SHP77 (cell line): Measurements from ENCODE around the gene ATP5F1A.

Experiments used
- DNase-seq, 2 experiments: peaks; one replicate each; lab custom pipeline; 2025; lab: John Stamatoyannopoulos, UW

The ATP5F1A gene

DNA sequence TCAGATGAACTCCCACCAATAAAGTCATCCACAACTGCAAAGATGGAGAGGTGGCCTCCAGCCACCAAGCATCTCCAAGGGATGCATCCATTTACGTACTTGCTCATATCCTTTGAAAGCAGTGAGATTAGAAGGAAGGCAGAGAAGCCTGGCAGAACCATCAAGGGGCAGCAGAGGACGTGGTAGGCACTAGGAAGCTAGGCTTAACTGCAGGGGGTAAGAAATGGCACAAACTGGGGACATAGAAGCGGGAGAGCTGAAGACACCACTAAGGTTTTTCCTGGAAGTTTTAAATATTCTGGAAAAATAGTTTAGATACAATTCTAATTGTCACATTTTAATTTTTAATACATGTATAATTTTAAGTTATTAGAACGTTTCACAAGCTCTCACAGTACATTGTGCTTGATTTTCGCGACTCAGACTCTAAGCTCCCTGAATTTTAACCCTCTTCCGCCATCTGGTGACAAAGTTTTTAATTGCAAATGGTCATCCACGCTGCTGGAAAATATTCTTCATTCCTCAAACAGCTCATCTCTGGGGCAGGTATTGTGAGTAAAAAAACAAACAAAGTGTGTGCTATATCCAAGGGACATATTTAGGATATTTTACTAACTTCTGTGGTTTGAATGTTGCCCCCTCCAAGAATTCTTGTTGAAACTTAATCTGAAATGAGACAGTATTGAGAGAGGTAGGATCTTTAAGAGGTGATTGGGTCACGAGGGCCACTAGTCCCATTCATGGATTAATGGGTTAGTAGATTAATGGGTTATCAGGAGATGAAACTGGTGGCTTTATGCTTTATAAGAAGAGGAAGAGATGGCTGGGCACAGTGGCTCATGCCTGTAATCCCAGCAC is 24.4 kb downstream of the ATP5F1A start:
- DNase-seq: peak; percentile 11 to 22

- DNase-seq: no peak
These were observed 25.1 kb downstream of the ATP5F1A start for GRCh38 chr18:46072959-46073358.

DNA sequence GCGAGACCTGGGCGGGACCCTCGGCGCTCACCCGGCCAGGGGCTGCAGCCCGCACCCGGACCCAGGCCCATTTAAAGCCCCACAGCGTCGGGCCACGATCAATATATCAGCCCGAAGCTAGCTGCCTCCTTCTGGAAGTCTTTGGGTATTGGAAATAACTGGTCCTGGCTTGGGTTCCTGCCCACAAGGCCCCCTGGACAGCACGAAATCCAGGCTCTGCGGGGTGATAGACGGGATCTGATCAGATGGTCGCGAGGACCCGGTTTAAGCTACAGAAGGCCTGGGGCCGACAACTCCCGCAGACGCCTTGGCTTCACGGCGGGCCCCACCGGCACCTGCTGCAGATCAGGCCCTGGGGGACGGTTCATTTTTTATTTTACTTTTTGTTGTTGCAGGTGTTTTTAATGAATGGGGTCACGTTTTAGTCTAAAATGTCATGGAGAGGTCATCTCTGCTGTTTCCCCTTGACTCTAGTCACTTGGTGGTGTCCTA is 25.7 kb downstream of the ATP5F1A start:
- no peak for DNase-seq

DNA sequence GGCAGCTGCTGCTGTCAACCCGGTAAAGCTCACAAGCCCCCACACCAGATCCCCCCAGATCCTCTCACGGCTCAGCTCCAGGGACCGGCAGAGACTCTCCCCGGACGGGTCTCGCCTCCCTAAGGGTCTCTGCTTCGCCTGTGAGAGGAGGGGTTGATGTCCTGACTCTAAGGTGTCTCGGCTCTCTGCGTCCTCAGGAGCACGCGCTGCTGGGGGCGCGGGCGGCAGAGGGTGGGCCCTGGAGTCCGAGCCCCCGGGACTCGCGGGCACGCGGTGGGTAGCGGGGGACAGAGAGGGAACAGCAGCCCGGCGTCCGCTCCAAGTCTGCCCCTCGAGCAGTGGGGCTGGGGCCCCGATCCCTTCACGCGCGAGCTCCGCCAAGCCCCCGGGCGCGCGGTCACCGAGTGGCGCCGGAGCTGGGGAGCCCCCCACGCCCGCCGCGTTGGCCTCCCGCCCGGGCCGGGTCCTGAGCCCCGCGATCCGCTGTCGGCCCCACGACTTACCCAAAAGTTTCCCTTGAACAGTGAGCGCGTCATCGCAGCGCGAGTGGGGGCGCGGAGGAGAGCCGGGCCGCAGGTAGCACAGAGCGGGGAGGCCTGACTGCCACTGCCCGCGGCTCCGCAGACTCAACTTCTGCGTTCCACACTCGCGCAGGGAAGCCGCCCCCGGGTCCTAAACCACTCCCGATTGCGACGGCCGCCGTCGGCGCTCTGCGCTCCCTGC is 26.3 kb downstream of the ATP5F1A start, which contains the start of gene PSTPIP2:
TSS of gene PSTPIP2 (minus strand) at position 608 of the 723 bp plus-strand sequence. CDS start at position 536, 72 bp downstream.
- no peak for DNase-seq

- DNase-seq: no peak
These were observed 27.1 kb downstream of the ATP5F1A start for GRCh38 chr18:46070815-46071652.

DNA sequence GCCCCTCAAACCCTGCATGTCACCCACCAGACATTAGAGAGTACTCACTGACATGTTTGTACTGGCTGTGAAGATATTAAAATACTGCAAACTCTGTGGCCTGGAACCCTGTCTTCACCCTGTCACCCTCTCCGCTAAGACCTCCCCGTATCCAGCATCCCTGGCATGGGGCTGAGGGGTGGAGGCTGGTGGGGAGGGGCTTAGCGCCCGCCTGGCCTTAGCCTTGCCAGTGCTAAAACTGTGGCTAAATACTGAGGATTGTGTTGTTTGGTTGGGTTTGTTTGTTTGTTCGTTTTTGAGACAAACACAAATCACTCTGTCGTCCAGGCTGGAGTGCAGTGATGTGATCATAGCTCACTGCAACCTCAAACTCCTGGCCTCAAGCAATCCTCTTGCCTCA is 27.9 kb downstream of the ATP5F1A start:
- no peak for DNase-seq

DNA sequence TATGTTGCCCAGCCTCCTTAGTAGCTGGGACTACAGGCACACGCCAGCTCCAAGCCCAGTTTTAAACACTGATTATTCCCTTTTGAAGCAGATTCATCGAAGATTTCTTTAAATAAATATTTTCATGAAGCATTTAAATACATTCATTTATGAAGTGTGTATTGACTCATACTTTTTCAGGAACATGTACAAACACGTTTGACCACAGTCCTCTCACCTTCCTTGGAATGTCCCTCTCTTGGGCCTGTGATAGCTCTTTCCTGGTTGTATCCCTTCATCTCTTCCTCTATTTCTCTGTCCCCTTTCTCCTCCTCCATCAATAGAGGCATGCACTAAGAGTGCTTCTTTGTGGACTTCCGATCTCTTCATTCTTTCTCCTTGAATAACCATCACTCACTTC is 28.6 kb downstream of the ATP5F1A start:
- no peak for DNase-seq

GRCh38 chr18:46068763-46069162 is 29.3 kb downstream of the ATP5F1A start:
- no peak for DNase-seq

DNA sequence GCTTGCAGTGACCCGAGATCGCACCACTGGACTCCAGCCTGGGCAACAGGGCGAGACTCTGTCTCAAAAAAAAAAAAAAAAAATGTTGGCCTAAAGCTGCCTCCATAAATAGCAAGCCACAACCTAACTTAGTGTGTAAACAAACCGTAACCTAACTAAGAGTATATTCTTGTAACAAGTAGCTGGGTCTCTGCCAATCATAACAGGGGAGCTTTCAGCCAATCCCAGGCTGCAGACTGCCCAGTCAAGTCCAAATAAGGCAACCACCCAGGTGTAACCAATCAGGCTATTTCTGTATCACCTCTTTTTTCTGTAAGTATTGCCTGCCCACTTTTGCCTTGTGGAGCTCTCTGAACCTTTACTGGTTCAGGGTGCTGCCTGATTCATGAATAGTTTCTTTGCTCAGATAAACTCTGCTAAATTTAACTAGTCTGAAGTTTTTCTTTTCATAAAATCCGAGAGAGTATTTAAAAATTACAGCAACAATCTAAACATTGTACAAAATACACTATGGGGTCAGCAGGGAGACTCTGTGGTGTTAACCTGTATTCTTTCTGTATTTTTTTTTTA is 30.6 kb downstream of the ATP5F1A start:
- peak; percentile 6 to 41 for DNase-seq

GRCh38 chr18:46062781-46063180 is 35.3 kb downstream of the ATP5F1A start:
- DNase-seq: no peak

GRCh38 chr18:46061796-46062195 is 36.3 kb downstream of the ATP5F1A start:
- no peak for DNase-seq

DNA sequence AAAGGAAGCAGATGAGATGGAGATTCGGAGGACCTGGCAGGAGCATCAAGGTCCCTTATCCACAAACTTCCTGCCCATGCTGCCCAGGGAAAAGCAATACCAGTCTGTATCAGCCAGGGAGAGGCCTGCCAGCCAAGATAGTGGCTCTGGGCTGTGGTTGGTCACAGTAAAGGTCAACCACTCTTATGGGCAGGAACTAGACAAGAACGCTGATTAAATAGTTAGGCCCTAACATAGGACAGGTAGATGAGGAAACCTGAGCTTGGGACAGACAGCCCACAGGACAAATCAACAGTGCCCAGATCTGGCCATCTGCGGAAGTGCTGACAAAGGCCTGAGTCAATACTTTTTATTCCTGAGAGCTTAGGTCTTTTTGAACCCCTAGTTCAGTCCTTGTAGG is 36.7 kb downstream of the ATP5F1A start:
- DNase-seq: no peak

GRCh38 chr18:46060359-46060841 is 37.7 kb downstream of the ATP5F1A start:
- DNase-seq: no peak

GRCh38 chr18:46055838-46056230 is 42.3 kb downstream of the ATP5F1A start:
- DNase-seq: no peak

DNA sequence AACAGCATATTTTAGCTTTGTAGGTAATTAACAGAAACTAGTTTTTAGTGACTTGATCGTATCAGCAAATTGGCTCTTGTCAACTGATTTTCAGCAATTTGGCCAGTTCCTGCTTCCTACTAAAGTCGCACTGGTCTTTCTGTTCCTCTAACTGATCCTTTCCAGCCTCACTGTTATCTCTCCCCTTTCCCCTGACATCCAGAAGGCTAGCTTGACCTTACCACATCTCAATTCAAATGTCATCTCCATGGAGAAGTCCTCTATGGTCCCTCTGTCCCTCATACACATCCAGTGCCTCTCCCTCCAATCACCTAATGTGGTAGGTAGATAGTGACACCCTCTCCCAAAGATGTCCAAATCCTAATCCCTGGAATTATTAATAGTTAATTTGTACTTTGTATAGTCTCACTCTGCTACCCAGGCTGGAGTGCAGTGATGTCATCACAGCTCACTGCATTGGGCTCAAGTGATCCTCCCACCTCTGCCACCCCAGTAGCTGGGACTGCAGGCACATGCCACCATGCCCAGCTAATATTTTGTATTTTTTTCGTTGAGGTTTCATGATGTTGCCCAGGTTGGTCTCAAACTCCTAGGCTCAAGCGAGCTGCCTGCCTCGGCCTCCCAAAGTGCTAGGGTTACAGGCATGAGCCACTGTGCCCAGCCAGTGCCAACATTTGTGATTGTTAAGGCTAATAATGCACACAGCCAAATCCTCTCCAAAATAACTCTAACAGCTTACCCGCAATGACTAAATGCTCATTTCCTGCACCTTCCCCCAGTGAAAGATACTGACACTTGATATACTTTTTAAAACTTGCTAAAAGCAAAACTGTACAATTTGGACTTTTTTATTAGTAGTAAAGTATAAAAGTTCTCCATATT is 42.9 kb downstream of the ATP5F1A start:
- no peak for DNase-seq

DNA sequence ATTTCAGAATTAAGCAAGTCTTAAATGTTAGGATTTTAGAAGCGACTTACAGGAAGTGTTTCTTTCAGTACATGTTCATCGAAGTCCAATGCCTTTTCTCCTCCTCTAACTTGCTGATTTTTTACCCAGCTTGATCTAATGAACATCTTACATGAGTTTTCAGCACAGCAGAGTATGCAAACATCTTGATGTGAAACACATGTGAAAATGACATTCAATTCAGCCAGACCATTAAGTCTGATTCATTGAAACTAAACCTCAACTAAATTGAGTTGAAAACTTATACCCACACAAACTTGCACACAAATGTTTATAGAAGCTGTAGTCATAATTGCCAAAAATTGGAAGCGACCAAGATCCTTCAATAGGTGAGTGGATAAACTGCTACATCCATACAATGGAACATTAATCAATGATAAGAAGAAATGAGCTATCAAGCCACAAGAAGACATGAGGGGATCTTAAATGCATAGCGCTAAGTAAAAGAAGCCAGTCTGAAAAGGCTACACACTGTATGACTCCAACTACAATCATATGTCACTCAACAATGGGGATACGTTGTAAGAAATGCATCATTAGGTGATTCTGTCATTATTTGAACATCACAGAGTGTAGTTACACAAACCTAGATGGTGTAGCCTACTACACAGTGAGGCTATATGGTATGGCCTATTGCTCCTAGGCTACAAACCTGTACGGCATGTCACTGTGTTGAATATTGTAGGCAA is 44.6 kb downstream of the ATP5F1A start:
- DNase-seq: no peak

DNA sequence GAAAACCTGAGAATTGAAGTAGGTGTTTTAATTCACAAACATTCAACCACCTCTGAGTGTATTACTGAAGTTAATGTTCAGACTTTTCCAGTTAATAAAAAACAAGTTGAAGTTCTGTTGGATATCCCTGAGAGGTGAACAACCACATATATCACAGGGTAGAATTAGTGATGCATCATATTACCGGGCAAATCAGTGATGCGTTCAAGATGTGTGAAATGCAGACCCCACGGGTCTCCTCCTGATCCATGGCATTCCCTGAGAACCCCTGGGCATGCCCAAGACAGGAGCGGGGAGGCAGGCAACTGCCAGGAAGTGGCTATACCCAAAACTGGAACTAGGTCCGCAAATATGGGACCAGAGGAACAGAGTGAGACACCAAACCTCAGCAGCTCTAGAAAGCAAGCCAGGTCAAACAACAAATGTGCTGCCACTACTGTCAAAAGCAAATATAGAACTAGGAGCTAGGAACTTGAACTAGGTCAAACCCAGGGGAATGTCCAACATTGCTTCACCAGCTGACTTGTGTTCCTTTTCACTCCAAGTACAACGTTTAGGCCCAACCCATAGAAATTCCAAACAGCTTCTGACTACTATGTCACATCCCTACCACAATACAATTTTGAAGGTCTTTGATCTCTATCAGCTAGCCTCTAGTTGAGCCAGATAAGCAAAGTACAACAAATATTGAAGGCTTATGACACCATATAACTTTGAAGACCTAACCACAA is 46.2 kb downstream of the ATP5F1A start:
- no peak for DNase-seq

DNA sequence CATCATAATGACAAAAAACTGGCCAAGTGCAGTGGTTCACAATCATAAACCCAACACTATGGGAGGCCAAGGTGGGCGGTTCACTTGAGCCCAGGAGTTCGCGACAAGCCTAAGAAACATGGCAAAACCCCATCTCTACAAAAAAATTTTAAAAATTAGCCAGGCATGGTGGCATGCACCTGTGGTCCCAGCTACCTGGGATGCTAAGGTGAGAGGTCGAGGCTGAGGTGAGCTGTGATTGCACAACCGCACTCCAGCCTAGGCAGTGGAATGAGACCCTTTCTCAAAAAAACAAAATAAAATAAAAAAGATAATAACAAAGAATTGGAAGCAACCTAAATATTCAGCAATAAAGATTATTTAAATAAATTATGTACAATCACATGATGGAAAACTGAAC is 47.8 kb downstream of the ATP5F1A start:
- no peak for DNase-seq

GRCh38 chr18:46048641-46049040 is 49.5 kb downstream of the ATP5F1A start:
- DNase-seq: no peak
